GM19025 (cell line): Measurements from ENCODE around the gene MTR.

Source experiments
- ATAC-seq: cut with Tn5 transposase; IDR thresholded peaks from one replicate; pipeline ENCODE4 v1.9.1; 2021; ENCODE audit warnings: mild to moderate bottlenecking, low read depth, moderate library complexity; ENCODE audit not compliant: unreplicated experiment

The MTR gene

GRCh38 chr1:236773919-236774318 is 21.2 kb upstream of the MTR start:
- no peak for ATAC-seq

- ATAC-seq: no peak
These were observed 20.2 kb upstream of the MTR start for GRCh38 chr1:236774926-236775325.

GRCh38 chr1:236779312-236779711 is 15.8 kb upstream of the MTR start:
- no peak for ATAC-seq

- no peak for ATAC-seq
These were observed 9.6 kb upstream of the MTR start for GRCh38 chr1:236785477-236785876.

GRCh38 chr1:236786453-236786852 is 8.6 kb upstream of the MTR start:
- no peak for ATAC-seq

GRCh38 chr1:236794585-236795034 is 482 bp upstream of the MTR start:
- ATAC-seq: no peak

GRCh38 chr1:236795757-236796667 is 920 bp downstream of the MTR start:
- peak; percentile 27 for ATAC-seq

- ATAC-seq: no peak
These were observed 3.9 kb downstream of the MTR start for GRCh38 chr1:236799001-236799400.

GRCh38 chr1:236800002-236800620 is 5.0 kb downstream of the MTR start:
- ATAC-seq: no peak

GRCh38 chr1:236800623-236801022 is 5.5 kb downstream of the MTR start:
- no peak for ATAC-seq

- ATAC-seq: no peak
These were observed 7.2 kb downstream of the MTR start for GRCh38 chr1:236802264-236802663.

- ATAC-seq: no peak
These were observed 11.5 kb downstream of the MTR start for GRCh38 chr1:236806634-236807033.

- ATAC-seq: no peak
These were observed 12.9 kb downstream of the MTR start for GRCh38 chr1:236808005-236808404.

GRCh38 chr1:236808564-236809130 is 13.6 kb downstream of the MTR start:
- ATAC-seq: no peak

GRCh38 chr1:236809148-236809547 is 14.1 kb downstream of the MTR start:
- ATAC-seq: no peak

- ATAC-seq: no peak
These were observed 14.9 kb downstream of the MTR start for GRCh38 chr1:236810018-236810417.

- ATAC-seq: no peak
These were observed 17.4 kb downstream of the MTR start for GRCh38 chr1:236812334-236813030.

- no peak for ATAC-seq
These were observed 20.8 kb downstream of the MTR start for GRCh38 chr1:236815941-236816340.

GRCh38 chr1:236819856-236820255 is 24.8 kb downstream of the MTR start:
- ATAC-seq: no peak

- no peak for ATAC-seq
These were observed 26.1 kb downstream of the MTR start for GRCh38 chr1:236821091-236821627.

GRCh38 chr1:236823559-236823958 is 28.5 kb downstream of the MTR start:
- no peak for ATAC-seq
